Measurements from ENCODE around the gene ERCC2.

DNA sequence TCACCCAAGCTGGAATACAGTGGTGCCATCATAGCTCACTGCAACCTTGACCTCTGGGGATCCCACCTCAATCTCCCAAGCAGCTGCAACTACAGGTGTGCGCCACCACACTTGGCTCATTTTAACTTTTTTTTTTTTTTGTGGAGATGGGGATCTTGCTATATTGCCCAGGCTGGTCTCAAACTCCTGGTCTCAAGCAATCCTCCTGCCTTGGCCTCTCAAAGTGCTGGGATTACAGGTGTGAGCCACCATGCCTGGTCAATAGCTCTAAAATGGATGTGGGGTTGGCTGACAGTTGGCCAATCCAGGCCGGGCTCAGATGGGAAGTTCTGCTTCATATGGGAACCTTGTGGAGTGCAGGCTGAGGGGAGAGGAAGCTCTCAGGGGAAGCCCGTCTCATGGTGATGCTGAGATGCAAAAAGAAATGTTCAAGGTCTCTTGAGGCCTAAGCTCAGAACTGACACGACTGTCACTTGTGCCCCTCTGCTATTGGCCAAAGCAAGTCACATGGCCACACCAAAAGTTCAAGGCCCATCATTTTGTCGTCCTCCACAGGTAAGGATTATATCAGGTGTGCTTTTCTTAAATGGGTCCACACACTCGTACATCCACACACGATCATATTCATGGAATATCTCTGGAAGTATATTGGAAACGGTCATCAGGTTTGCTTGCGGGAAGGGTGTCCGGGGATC is 36.6 kb downstream of the ERCC2 start:
- TF ChIP-seq BHLHE40 (IDR thresholded peaks at IDR 0.05; ENCODE audit: borderline replicate concordance) (no peak), ZNF384 (IDR thresholded peaks at IDR 0.05) (0 out of 2 replicates have a peak, but pooled peaks have one; percentile 30), HDGF (IDR thresholded peaks at IDR 0.05; ENCODE audit: borderline replicate concordance) (no peak), FOXA1 (IDR thresholded peaks at IDR 0.05) (no peak), SP1 (IDR thresholded peaks at IDR 0.05) (no peak)

All from HEK293T (cell line).